Neural cell (in vitro differentiated cells): ENCODE data around the gene CSH2. TPM values are rescaled to one million over a fixed set of nuclear protein-coding genes. Genes with fewer than 3 reads are reported as not detected.
"Not testable (repeated sequence)": the region's sequence is repeated elsewhere in the genome, so short reads cannot be mapped to it uniquely, and the experiment has no call there.

Experiments used
- H2AFZ ChIP-seq: fragments of 200-600, 300-800 bp; sonication (generic), shearing (Covaris generic); 2 replicates; pipeline ENCODE4 v1.6.0; 2014; ENCODE audit warnings: low read depth, mild to moderate bottlenecking, antibody characterized with exemption, low read length, moderate library complexity
- H3F3A ChIP-seq: fragments of 200-600 bp; shearing (Covaris generic); 2 replicates; pipeline ENCODE4 v1.6.1; 2016; ENCODE audit warnings: mild to moderate bottlenecking, moderate library complexity, mixed read lengths, antibody characterized with exemption, low read length; ENCODE audit not compliant: insufficient read depth, poor library complexity, severe bottlenecking
- H3K27ac ChIP-seq: fragments of 200-600, 300-800 bp; sonication (generic), shearing (Covaris generic); 2 replicates; pipeline ENCODE4 v1.5.1; 2014; ENCODE audit warnings: mild to moderate bottlenecking, low read length, moderate library complexity
- H3K27me3 ChIP-seq: fragments of 300-800, 200-600 bp; sonication (generic), shearing (Covaris generic); 2 replicates; pipeline ENCODE4 v1.6.0; 2014; ENCODE audit warnings: mild to moderate bottlenecking, low read depth, low read length, moderate library complexity; ENCODE audit not compliant: insufficient read depth
- H3K36me3 ChIP-seq: fragments of 300-800, 200-600 bp; sonication (generic), shearing (Covaris generic); 2 replicates; pipeline ENCODE4 v1.5.1; 2014; ENCODE audit warnings: mild to moderate bottlenecking, antibody characterized with exemption, low read length, moderate library complexity; ENCODE audit not compliant: insufficient read depth
- H3K4me2 ChIP-seq: fragments of 300-800, 200-600 bp; sonication (generic), shearing (Covaris generic); 2 replicates; pipeline ENCODE4 v1.6.0; 2014; ENCODE audit warnings: mild to moderate bottlenecking, low read length
- H3K4me3 ChIP-seq: fragments of 300-800, 200-600 bp; sonication (generic), shearing (Covaris generic); 2 replicates; pipeline ENCODE4 v1.5.1; 2014; ENCODE audit warnings: mild to moderate bottlenecking, low read length, moderate library complexity
- H3K79me2 ChIP-seq: fragments of 200-600 bp; shearing (Covaris generic); replicated peaks from 2 replicates; pipeline ENCODE4 v1.6.0; 2014; ENCODE audit warnings: mild to moderate bottlenecking, low read length, moderate library complexity; ENCODE audit not compliant: insufficient read depth
- H3K9ac ChIP-seq: fragments of 300-800, 200-600 bp; sonication (generic), shearing (Covaris generic); 2 replicates; pipeline ENCODE4 v1.6.1; 2016; ENCODE audit warnings: mild to moderate bottlenecking, low read length, mixed read lengths
- H3K9me2 ChIP-seq: fragments of 200-600 bp; shearing (Covaris generic); 2 replicates; pipeline ENCODE4 v1.6.1; 2016; ENCODE audit warnings: mild to moderate bottlenecking, low read length, mixed read lengths; ENCODE audit not compliant: insufficient read depth
- H3K9me3 ChIP-seq: fragments of 200-600, 300-800 bp; sonication (generic), shearing (Covaris generic); 2 replicates; pipeline ENCODE4 v1.6.1; 2016; ENCODE audit warnings: mild to moderate bottlenecking, mixed run types, low read length, moderate library complexity, mixed read lengths
- H4K20me1 ChIP-seq: fragments of 200-600 bp; shearing (Covaris generic); 2 replicates; pipeline ENCODE4 v1.6.1; 2016; ENCODE audit warnings: mild to moderate bottlenecking, mixed run types; ENCODE audit not compliant: insufficient read depth
- CTCF ChIP-seq: fragments of 450-650 bp; IDR thresholded peaks from 2 replicates; pipeline ENCODE4 v1.5.1; 2014; ENCODE audit warnings: antibody characterized with exemption, mild to moderate bottlenecking, moderate library complexity; ENCODE audit not compliant: poor library complexity, severe bottlenecking
- EP300 ChIP-seq: fragments of 450-650 bp; conservative IDR thresholded peaks from 2 replicates; pipeline ENCODE4 v1.6.1; 2014; ENCODE audit warnings: antibody characterized with exemption, mild to moderate bottlenecking, moderate library complexity; ENCODE audit not compliant: poor library complexity, severe bottlenecking
- EZH2 ChIP-seq: fragments of 200-600, 300-800 bp; shearing (Covaris generic), sonication (generic); IDR thresholded peaks from 2 replicates; pipeline ENCODE4 v1.6.1; 2014; ENCODE audit warnings: antibody characterized with exemption, low read length, borderline replicate concordance, mild to moderate bottlenecking; ENCODE audit not compliant: insufficient read depth, poor library complexity, severe bottlenecking
- MXI1 ChIP-seq: fragments of 450-650 bp; conservative IDR thresholded peaks from 2 replicates; pipeline ENCODE4 v1.6.1; 2014; ENCODE audit warnings: antibody characterized with exemption, mild to moderate bottlenecking; ENCODE audit not compliant: poor library complexity, severe bottlenecking
- REST ChIP-seq: IDR thresholded peaks from 2 replicates; pipeline ENCODE4 v1.6.1; 2012; ENCODE audit warnings: borderline replicate concordance
- SMC3 ChIP-seq: fragments of 450-650 bp; conservative IDR thresholded peaks from 2 replicates; pipeline ENCODE4 v1.6.1; 2014; ENCODE audit warnings: antibody characterized with exemption, mild to moderate bottlenecking, moderate library complexity; ENCODE audit not compliant: poor library complexity
- TAF1 ChIP-seq: IDR thresholded peaks from 2 replicates; pipeline ENCODE4 v1.6.1; 2012; ENCODE audit warnings: low read depth
- polyA plus RNA-seq: library from polyadenylated mRNA; depleted of rRNA; stranded (reverse); fragments of >200 nt; gene quantifications from 2 replicates; pipeline ENCODE4 v1.2.3, GENCODE V29; 2014

The CSH2 gene
- polyA plus RNA-seq, 1 donor from 2014 or later, result not detected

GRCh38 chr17:63882626-63883126 is 9.2 kb upstream of the CSH2 start:
- H3K9me2 ChIP-seq, H3K4me2 ChIP-seq, H2AFZ ChIP-seq, H3K79me2 ChIP-seq, H3K9me3 ChIP-seq, H3K4me3 ChIP-seq, H3K36me3 ChIP-seq, H3F3A ChIP-seq, H3K27ac ChIP-seq, H3K27me3 ChIP-seq, H3K9ac ChIP-seq, H4K20me1 ChIP-seq: not testable (repeated sequence)

DNA sequence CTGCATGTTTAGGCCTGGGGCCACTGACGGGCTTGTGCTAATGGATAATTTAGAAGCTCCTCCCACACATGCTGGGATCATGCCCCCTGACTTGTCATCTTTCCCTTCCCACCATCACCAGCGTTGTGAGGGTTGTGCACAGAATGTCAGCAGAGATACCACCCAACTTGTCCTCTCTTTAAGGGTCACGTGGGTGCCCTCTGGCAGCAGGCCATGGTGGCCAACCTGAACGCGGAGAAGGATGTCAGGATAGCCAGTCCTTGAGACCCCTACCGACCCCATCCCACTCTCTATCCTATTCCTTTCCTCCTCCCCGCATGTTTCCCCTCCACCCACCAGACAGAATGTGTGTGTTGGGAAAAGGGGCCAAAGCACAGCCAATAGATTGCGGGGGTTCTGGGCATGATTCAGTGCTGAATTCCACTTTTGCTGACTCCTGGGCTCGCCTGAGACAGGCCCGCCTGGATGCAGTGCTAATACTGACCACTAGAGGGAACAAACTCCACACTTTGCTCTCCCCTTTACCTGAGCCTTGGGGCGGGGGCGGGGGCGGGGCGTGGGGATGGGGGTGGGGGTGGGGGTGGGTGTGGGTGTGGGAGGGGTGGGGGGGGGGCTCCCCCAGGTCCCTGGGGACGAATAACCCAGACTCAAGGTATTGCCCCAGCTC is 8.6 kb upstream of the CSH2 start, which contains the start of gene GH2:
TSS of gene GH2 (minus strand) at position 10 of the 667 bp plus-strand sequence. CDS start 143 bp downstream, outside the sequence.
- H3K9me3 ChIP-seq, result no peaks in the 10 kb centered on the region
- TF ChIP-seq SMC3, result no peak
- TF ChIP-seq CTCF, result peak; percentile 19
- no peak for TF ChIP-seq EZH2
- no peak for TF ChIP-seq REST
- no peak for TF ChIP-seq TAF1
- no peak for TF ChIP-seq MXI1
- no peak for TF ChIP-seq EP300
- H2AFZ ChIP-seq, result no peak within 1 kb of the TSS
- H3F3A ChIP-seq, result no peaks in the 10 kb centered on the region
- no peaks in the 10 kb centered on the region for H3K79me2 ChIP-seq
- H3K36me3 ChIP-seq, result no peaks in the 10 kb centered on the region
- no peak within 1 kb of the TSS for H3K4me3 ChIP-seq
- no peaks in the 10 kb centered on the region for H4K20me1 ChIP-seq
- no peaks in the 10 kb centered on the region for H3K9me2 ChIP-seq
- no peak within 1 kb of the TSS for H3K4me2 ChIP-seq
- no peak within 1 kb of the TSS for H3K9ac ChIP-seq
- no peaks in the 10 kb centered on the region for H3K27me3 ChIP-seq
- H3K27ac ChIP-seq, result no peak within 1 kb of the TSS

DNA sequence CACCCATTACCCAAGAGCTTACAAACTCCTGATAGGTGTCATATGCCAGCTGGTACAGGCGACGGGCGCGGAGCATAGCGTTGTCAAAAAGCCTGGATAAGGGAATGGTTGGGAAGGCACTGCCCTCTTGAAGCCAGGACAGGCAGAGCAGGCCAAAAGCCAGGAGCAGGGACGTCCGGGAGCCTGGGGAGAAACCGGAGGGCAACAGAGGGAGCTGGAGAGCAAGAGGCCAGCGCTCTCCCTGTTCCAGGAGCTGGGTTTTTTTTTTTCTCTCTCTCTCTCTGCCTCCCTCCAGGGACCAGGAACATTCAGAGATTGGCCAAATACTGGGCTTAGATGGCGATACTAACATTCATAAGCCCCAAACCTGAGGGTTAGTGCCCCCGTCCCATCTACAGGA is 7.9 kb upstream of the CSH2 start:
- H4K20me1 ChIP-seq, H3K79me2 ChIP-seq, H3K9ac ChIP-seq, H3K27me3 ChIP-seq, H3K4me2 ChIP-seq, H3K27ac ChIP-seq, H3F3A ChIP-seq, H3K9me2 ChIP-seq, H3K9me3 ChIP-seq, H3K36me3 ChIP-seq, H3K4me3 ChIP-seq, H2AFZ ChIP-seq: not testable (repeated sequence)
